Astrocyte (in vitro differentiated cells and primary cell): Measurements from ENCODE around the gene ERFE.

Experiments used
- CTCF ChIP-seq: IDR thresholded peaks from 2 replicates; pipeline ENCODE4 v1.5.1; 2011; ENCODE audit warnings: low read depth, mild to moderate bottlenecking, inconsistent platforms, low read length, moderate library complexity; ENCODE audit not compliant: insufficient read depth
- EZH2 ChIP-seq: IDR thresholded peaks from 2 replicates; pipeline ENCODE4 v1.6.1; 2012; ENCODE audit warnings: mild to moderate bottlenecking, low read length, inconsistent platforms; ENCODE audit not compliant: insufficient read depth

GRCh38 chr2:238130696-238131628, 27.8 kb upstream of the ERFE start:
- no peak for TF ChIP-seq CTCF
- TF ChIP-seq EZH2, result no peak
